ENCODE results near the gene BCL2L11.

The BCL2L11 gene

GRCh38 chr2:111118481-111118980 lies 2.2 kb upstream of the BCL2L11 start:
- no peak for DNase-seq

GRCh38 chr2:111118981-111119821 lies 1.5 kb upstream of the BCL2L11 start:
- no peak for DNase-seq

GRCh38 chr2:111119822-111120252 lies 877 bp upstream of the BCL2L11 start:
- no peak for DNase-seq

GRCh38 chr2:111121028-111121827 lies 514 bp downstream of the BCL2L11 start:
- DNase-seq = no peak

GRCh38 chr2:111121828-111122630 lies 1.3 kb downstream of the BCL2L11 start:
- DNase-seq = peak; percentile 46 to 64 (median 54)

- no peak for DNase-seq
Observed at GRCh38 chr2:111122631-111123421, 2.1 kb downstream of the BCL2L11 start.

- no peak for DNase-seq
Observed at GRCh38 chr2:111123751-111124150, 3.0 kb downstream of the BCL2L11 start.

- no peak for DNase-seq
Observed at GRCh38 chr2:111126581-111126980, 5.9 kb downstream of the BCL2L11 start.

GRCh38 chr2:111127351-111127750 lies 6.6 kb downstream of the BCL2L11 start:
- no peak for DNase-seq

GRCh38 chr2:111128096-111128495 lies 7.4 kb downstream of the BCL2L11 start:
- no peak for DNase-seq

- no peak for DNase-seq
Observed at GRCh38 chr2:111133603-111134002, 12.9 kb downstream of the BCL2L11 start.

- no peak for DNase-seq
Observed at GRCh38 chr2:111134055-111134454, 13.3 kb downstream of the BCL2L11 start.

GRCh38 chr2:111135237-111135909 lies 14.7 kb downstream of the BCL2L11 start:
- no peak for DNase-seq

GRCh38 chr2:111135910-111136297 lies 15.2 kb downstream of the BCL2L11 start:
- no peak for DNase-seq

GRCh38 chr2:111138839-111139238 lies 18.1 kb downstream of the BCL2L11 start:
- no peak for DNase-seq

- DNase-seq = no peak
Observed at GRCh38 chr2:111139637-111140317, 19.1 kb downstream of the BCL2L11 start.

GRCh38 chr2:111140815-111141214 lies 20.1 kb downstream of the BCL2L11 start:
- DNase-seq = no peak

GRCh38 chr2:111142101-111142500 lies 21.4 kb downstream of the BCL2L11 start:
- DNase-seq = no peak

- no peak for DNase-seq
Observed at GRCh38 chr2:111143107-111143842, 22.6 kb downstream of the BCL2L11 start.

GRCh38 chr2:111143843-111144198 lies 23.1 kb downstream of the BCL2L11 start:
- DNase-seq = no peak

Measured in activated CD4-positive, CD25-positive, alpha-beta regulatory T cell (primary cell).